ENCODE measurements around the gene DLGAP4. TPM values are rescaled to one million over a fixed set of nuclear protein-coding genes. Genes with fewer than 3 reads are reported as not detected.
A peak's percentile ranks its signal among the peaks of the same experiment; 100 is the strongest.

The DLGAP4 gene
- total RNA-seq, 1 experiment from 2014 or later, result 18.3 TPM

DNA sequence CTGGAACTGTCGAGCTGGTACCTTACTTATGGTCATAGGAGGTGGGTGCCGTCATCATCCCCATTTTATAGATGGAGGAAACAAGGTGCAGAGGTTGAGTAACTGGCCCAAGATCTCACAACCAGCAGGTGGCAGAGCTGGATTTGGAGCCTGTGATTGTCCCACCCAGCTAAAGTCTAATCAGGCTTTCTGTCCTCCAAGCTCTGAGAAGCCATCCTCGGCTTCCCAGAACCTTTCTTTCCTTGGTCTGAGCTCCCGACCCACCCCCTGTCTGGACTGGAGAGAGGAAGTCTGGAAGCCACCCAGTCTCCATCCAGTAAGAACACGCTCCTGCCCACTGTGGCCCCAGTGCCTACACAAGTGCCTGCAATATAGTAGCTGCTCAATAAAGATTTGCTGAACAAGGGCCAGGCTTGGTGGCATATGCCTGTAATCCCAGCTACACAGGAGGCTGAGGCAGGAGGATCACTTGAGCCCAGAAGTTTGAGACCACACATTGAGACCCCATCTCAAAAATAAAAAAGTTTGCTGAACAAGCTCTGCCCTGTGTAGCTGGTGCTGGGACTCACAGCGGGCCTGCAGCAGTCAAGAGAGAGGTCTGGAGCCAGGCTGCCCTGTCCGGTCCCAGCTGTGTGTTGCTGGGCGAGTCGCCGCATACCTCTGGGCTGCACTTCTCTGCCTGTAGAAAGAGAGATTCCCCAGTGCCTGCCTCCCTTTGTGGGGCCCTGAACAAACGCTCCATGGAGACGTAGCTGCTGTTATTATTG is 32.5 kb upstream of the DLGAP4 start:
- peak; percentile 46 for DNase-seq (ENCODE audit: low read depth)

GRCh38 chr20:36274181-36274841 is 31.8 kb upstream of the DLGAP4 start:
- DNase-seq (ENCODE audit: low read depth), result no peak

DNA sequence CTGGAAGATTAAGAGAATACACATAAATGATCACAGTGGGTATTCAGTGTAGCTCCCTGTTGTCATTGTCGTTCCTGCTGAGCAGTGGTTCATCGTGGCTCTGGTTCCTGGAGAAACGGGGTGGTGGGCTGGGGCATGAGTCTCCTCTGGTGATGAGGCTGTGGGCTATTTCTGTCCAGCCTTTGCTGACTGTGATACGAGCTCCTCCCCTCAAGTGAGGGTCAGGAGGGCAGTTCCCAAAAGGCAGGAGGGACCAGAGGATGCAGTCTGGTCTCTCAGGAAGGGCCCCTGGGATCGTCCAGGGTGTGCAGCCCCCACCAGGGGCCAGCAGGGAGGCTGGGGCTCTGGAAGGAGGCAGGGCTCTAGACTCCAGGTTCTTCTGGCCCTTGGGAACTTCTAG is 31.1 kb upstream of the DLGAP4 start:
- DNase-seq (ENCODE audit: low read depth), result no peak

- DNase-seq (ENCODE audit: low read depth), result no peak
Observed at GRCh38 chr20:36275441-36276189, 30.5 kb upstream of the DLGAP4 start.

- no peak for DNase-seq (ENCODE audit: low read depth)
Observed at GRCh38 chr20:36277546-36277945, 28.6 kb upstream of the DLGAP4 start.

- DNase-seq (ENCODE audit: low read depth), result no peak
Observed at GRCh38 chr20:36279362-36279761, 26.8 kb upstream of the DLGAP4 start.

GRCh38 chr20:36279776-36280175 is 26.4 kb upstream of the DLGAP4 start:
- no peak for DNase-seq (ENCODE audit: low read depth)

GRCh38 chr20:36281785-36282380 is 24.3 kb upstream of the DLGAP4 start:
- no peak for DNase-seq (ENCODE audit: low read depth)

DNA sequence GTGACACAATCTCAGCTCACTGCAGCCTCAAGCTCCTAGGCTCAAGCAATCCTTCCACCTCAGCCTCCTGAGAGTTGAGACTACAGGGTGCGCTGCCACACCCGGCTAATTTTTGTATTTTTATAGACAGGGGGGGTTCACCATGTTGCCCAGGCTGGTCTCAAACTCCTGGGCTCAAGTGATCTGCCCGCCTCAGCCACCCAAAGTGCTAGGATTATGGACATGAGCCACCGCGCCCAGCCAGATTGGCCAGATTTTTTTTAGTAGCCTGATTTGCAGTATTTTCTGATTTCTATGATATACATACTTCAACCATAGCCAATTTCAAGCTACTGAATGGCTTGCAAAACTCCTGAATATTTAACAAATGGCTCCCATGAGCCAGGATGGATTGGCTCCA is 21.4 kb upstream of the DLGAP4 start:
- DNase-seq (ENCODE audit: low read depth), result no peak

GRCh38 chr20:36285746-36286447 is 20.2 kb upstream of the DLGAP4 start:
- DNase-seq (ENCODE audit: low read depth), result no peak

DNA sequence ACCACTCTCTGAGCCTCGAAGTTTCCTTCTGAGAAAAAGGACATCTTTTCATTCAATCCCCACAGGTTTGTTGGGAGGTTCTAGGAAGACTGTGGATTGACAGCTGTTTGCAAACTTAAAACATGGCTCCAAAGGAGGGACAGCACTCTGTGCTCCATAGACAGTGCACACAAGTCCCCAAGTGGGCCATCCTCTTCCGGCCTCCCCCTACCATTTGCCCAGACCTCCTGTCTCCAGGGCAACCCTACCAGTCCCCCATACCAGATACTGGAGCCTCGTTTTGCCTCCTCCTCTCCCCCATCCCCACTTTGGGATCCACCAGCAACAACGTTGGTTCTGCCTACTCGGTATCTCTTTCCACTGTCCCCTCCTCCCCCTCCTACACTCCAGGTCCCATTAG is 8.5 kb upstream of the DLGAP4 start:
- no peak for DNase-seq (ENCODE audit: low read depth)

GRCh38 chr20:36298061-36298460 is 8.1 kb upstream of the DLGAP4 start:
- DNase-seq (ENCODE audit: low read depth), result no peak

DNA sequence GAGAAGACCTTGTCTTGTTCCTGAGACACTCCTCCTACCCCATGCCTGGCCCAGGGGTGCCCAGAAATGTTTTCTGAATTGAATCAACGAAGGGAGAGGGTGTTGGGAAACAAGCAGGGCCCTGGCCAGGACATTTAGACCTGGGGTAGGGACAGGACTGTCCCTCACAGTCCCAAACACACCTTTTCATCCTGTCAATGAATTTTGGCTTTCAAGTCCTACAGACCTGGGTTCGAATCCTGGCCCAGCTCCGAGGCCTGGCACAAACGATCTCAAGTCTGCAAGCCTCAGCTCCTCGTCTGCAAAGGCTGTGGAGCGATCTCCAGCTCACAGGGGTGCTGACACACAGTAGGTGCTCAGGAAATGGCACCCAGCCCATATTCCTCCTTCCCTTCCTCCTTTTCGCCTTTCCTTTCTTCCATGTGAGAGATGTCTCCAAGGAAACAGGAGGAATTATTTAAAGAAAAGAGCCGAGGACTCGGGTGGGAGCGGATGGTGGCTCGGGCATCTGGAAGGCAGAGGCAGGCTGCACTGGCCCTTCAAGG is 7.3 kb upstream of the DLGAP4 start:
- no peak for DNase-seq (ENCODE audit: low read depth)

DNA sequence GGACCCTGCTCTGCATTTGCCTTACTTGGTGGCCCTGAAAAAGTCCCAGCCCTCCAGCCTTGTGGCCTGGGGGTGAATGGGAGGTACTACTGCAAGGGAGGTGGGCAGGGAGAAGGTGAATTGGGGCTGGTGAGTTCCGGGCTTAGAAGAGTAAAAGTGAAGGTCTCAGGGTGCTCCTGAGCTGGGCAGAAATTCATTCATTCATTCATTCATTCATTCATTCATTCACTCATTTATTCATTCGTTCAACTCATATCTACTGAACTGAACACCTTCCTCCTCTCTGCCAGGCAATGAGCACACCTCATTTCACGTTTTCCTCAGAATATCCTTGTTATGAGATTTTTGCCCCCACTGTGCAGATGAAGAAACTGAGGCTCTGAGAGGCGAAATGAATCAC is 6.7 kb upstream of the DLGAP4 start:
- no peak for DNase-seq (ENCODE audit: low read depth)

GRCh38 chr20:36301359-36302119 is 4.6 kb upstream of the DLGAP4 start:
- DNase-seq (ENCODE audit: low read depth), result no peak

DNA sequence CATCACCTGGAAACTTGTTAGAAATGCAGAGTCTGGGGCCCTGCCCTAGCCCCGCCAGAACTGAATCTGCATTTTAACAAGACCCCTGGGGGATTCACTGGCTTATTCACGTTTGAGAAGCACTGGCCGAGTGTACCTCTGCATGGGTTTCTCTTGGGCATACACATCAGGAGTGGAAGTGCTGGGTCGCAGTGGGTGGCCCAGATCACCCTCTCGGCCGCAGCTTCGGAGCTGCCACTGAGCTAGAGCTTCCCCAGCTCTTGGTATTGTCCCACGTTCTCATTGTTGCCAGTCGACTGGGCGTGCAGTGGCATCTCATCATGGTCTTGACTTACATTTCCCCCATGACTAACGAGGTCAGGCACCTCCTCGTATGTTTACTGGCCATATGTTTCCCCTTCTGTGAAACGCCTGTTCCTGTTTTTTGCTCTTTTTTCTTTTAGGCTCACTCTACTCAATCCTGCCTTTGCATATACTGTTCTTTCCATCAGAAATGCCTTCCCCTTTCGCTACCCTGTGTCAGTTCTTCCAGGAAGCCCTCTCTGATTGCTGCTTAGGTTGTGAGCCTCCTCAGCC is 3.0 kb upstream of the DLGAP4 start:
- DNase-seq (ENCODE audit: low read depth), result no peak

- no peak for DNase-seq (ENCODE audit: low read depth)
Observed at GRCh38 chr20:36303831-36304230, 2.3 kb upstream of the DLGAP4 start.

- DNase-seq (ENCODE audit: low read depth), result no peak
Observed at GRCh38 chr20:36304786-36305495, 1.2 kb upstream of the DLGAP4 start.

GRCh38 chr20:36306553-36307411 is 643 bp downstream of the DLGAP4 start:
- DNase-seq (ENCODE audit: low read depth), result no peak
